NOMO-1 treated with DMSO at 0.1 percent for 48 hours (cell line): ENCODE data around the gene SNRNP48.

Source experiments
- DNase-seq: peaks from one replicate; lab custom pipeline; 2025; ENCODE audit not compliant: unreplicated experiment; lab: John Stamatoyannopoulos, UW

SNRNP48 gene

GRCh38 chr6:7589949-7590917, at the start of gene SNRNP48:
Gene SNRNP48, plus strand, starts transcription at chr6:7590198. Its CDS starts 60 bp downstream, at chr6:7590258.
- DNase-seq = peak; percentile 91

GRCh38 chr6:7540595-7540994, 49.4 kb upstream of the SNRNP48 start:
- DNase-seq = no peak

- DNase-seq = no peak
Observed at GRCh38 chr6:7541175-7542064, 48.6 kb upstream of the SNRNP48 start, which contains the start of gene DSP. Gene DSP, plus strand, starts transcription at chr6:7541671. Its CDS starts 245 bp downstream, at chr6:7541916.

GRCh38 chr6:7542065-7542873, 47.7 kb upstream of the SNRNP48 start:
- peak; percentile 23 for DNase-seq

GRCh38 chr6:7542874-7543624, 46.9 kb upstream of the SNRNP48 start:
- no peak for DNase-seq

- DNase-seq = no peak
Observed at GRCh38 chr6:7543789-7544424, 46.1 kb upstream of the SNRNP48 start.

GRCh38 chr6:7544597-7544996, 45.4 kb upstream of the SNRNP48 start:
- no peak for DNase-seq

- DNase-seq = no peak
Observed at GRCh38 chr6:7545316-7546019, 44.5 kb upstream of the SNRNP48 start.

- no peak for DNase-seq
Observed at GRCh38 chr6:7546020-7546369, 44.0 kb upstream of the SNRNP48 start.

- DNase-seq = no peak
Observed at GRCh38 chr6:7546383-7546782, 43.6 kb upstream of the SNRNP48 start.

GRCh38 chr6:7546896-7547295, 43.1 kb upstream of the SNRNP48 start:
- no peak for DNase-seq

GRCh38 chr6:7547315-7547714, 42.7 kb upstream of the SNRNP48 start:
- no peak for DNase-seq

GRCh38 chr6:7550433-7550801, 39.6 kb upstream of the SNRNP48 start:
- no peak for DNase-seq

GRCh38 chr6:7554533-7555275, 35.3 kb upstream of the SNRNP48 start:
- DNase-seq = no peak

- DNase-seq = no peak
Observed at GRCh38 chr6:7555671-7556070, 34.3 kb upstream of the SNRNP48 start.

- DNase-seq = no peak
Observed at GRCh38 chr6:7556394-7557106, 33.4 kb upstream of the SNRNP48 start.

- no peak for DNase-seq
Observed at GRCh38 chr6:7557652-7558051, 32.3 kb upstream of the SNRNP48 start.

GRCh38 chr6:7558781-7559180, 31.2 kb upstream of the SNRNP48 start:
- no peak for DNase-seq
